GM12801 (cell line): Measurements from ENCODE around the gene ATP9A.

Experiments
- TF ChIP-seq, protein P1 (sequence below): IDR thresholded peaks from one replicate; pipeline ENCODE4 v1.5.1; 2011; ENCODE audit warnings: control low read depth; ENCODE audit not compliant: insufficient read length; ENCODE audit errors: extremely low read depth

Gene ATP9A

DNA sequence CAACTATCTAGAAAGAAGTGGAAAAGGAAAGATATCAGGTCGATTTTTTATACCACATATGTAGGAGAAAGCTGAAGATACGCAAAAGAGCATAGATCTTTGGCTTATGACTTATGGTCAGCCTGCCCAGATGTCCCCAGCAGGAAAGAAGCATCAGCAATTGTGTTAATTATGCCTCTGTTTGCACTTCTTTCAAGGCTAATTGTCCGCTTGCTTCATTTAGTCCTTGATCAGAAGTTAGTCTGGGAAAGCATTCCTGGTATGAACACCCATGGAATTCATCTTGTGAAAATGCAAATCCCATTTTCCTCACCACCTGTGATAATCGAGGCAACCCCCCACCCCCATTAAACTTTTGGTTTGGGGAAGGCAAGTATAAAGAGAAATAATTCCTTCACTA, 62.8 kb downstream of the ATP9A start:
- TF ChIP-seq, protein P1, sequence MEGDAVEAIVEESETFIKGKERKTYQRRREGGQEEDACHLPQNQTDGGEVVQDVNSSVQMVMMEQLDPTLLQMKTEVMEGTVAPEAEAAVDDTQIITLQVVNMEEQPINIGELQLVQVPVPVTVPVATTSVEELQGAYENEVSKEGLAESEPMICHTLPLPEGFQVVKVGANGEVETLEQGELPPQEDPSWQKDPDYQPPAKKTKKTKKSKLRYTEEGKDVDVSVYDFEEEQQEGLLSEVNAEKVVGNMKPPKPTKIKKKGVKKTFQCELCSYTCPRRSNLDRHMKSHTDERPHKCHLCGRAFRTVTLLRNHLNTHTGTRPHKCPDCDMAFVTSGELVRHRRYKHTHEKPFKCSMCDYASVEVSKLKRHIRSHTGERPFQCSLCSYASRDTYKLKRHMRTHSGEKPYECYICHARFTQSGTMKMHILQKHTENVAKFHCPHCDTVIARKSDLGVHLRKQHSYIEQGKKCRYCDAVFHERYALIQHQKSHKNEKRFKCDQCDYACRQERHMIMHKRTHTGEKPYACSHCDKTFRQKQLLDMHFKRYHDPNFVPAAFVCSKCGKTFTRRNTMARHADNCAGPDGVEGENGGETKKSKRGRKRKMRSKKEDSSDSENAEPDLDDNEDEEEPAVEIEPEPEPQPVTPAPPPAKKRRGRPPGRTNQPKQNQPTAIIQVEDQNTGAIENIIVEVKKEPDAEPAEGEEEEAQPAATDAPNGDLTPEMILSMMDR, result no peak

DNA sequence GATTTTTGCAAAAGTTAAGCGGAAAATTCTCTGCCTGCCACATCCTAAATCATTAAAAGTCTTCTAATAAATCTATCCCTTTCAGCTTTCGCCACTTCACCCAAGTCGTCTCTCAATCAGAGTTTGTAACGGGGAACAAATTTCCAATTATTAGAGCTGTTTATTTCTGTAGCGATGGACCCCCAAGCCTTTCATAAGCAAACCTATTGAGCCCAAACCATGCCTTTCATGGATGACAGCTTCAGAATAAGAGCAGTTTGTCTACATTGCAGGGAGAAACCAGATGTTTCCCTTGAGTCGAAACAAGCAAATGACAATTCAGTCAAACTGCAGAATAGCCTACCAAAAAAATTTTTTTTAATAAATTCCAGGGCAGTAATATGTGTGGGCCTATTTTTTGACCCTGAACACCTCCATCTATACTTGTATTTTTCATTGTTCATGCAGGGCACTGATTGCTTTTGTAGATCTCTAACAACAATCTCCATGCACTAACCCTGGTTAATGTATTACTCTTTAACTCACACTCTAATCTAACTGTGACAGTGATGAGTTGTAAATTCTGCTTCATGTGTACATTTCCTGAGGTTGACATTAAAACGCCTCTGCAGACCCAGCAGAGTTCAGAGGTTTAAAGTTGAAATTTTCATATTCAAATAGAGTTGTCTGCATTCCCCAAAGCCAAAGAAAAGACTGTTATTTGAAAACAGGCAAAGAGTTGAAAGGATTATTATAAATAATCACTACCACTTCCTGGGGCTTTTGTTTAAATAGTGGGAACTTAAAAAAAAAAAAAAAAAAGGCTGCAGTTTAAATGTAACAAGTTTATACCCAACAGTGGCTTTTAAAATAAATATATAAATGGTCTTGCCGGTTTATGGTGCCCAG, 64.5 kb downstream of the ATP9A start:
- TF ChIP-seq, protein P1, result no peak

DNA sequence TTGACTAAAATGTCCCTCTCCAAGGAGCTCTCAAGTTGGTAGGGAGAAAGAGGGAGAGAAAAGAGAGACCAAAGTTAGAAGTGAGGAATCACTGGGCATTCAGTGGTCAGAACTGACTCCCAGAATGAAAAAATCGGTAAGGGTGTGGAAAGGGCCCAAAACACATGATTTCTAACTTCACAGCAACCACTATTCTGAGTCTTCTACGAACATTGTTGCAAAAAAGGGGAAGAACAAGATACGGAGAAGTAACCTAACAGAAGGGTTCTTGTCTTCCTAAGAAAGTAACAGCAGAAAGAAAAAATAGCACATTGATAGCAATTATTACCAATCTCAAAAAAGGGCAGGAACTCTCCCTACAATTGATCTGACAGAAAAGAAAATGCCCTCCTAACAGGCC, 65.6 kb downstream of the ATP9A start:
- TF ChIP-seq, protein P1, result no peak

DNA sequence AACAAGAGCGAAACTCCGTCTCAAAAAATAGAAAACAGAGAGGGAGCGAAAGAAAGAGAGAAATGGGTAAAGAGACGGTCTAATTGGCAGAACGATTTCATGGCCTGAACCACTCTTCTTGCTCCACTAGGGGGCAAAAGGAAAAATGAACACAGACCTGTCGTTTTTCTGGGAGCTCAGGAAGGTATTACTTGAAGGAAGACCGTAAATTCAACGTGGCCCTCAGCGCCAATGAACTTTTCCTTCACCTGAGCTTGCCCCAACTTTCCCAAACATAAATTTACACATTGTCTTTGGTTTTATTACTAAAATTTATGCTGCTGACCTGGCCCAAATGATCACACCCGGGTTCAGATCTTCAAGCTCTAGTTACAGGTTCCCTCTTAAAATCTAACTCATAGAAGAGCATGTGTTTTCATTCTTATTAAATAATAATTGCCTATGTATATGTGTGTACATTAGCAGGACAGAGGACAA, 67.3 kb downstream of the ATP9A start:
- TF ChIP-seq, protein P1, result no peak

DNA sequence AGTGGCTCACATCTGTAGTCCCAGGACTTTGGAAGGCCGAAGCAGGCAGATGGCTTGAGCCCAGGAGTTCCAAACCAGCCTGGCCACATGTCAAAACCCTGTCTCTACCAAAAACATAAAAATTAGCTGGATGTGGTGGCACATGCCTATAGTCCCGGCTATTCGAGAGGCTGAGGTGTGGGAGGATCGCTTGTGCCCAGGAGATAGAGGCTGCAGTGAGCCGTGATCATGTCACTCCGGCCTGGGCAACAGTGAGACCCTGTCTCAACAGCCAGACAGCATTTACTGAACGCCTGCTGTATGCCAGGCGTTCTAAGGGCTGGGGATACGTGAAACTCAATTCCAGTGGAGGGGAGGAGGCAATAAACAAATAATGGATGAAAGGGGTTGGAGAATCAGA, 69.9 kb downstream of the ATP9A start:
- TF ChIP-seq, protein P1, result no peak

DNA sequence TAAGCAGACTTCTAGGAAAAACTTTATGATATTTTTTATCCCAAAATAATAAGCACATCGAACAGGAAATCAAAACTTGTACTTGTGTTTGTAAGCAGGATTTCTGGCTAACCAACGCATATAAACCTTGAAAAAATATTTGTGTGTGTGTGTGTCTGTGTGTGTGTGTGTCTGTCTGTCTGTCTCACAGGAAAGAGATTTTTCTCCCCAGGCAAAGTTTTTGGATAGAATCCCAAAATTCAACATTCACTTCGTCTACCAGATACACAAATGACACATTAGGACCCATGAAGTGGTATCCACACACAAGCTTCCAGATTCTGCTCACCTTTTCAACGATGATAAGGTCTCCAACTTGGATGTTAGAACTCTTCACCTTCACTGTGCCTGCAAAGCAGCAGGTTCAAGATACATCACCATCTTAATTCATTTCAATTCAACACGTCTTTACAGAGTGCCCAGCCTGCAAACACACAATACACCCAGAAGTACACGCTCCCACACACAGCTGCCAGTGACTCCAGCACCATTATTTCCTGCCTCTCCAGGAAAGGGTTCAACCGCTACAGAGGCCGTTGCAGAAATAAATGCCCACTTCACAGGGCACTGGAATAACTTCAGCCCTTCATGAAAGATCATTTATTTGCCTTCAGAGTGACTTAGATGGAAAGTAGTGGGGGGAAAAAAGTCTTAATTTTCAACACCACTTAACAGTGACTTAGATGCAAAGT, 70.9 kb downstream of the ATP9A start:
- TF ChIP-seq, protein P1, result no peak

DNA sequence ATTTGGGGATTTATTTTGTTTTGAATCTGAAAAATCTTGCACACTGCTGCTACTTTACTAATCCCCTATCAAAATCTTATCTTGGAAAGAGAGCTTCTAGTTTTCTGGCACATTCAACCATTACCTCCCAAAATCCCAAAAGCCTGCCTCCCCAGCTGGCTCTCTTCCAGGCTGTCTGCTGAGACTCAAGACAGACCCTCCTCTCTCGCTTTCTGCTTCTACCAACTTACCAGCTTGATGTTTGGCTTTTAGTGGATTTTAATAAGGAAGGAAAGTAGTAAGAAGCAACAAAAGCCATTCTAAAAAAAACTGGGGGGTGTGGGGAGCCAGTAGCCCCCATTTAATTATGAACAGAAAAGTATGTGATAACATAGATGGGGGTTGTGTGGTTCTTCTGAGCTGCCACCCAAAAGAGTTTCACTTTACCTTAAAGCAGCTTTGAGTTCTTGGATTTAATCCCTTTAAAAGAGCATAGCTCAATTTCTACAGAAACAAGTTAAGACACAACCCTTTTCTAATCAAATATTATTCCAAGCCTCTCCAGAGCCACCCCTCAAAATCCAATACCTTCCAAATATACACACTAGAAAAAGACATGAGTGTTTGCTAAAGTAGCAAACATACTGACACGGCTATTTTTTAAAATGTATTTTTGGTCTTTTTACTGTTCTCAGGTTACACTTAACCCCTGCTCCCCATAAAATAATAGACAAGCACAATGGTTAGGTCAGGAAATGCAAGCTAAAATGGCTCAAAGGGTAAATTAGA, 71.7 kb downstream of the ATP9A start:
- TF ChIP-seq, protein P1, result no peak
